Measurements from ENCODE around the gene CALM3.

DNA sequence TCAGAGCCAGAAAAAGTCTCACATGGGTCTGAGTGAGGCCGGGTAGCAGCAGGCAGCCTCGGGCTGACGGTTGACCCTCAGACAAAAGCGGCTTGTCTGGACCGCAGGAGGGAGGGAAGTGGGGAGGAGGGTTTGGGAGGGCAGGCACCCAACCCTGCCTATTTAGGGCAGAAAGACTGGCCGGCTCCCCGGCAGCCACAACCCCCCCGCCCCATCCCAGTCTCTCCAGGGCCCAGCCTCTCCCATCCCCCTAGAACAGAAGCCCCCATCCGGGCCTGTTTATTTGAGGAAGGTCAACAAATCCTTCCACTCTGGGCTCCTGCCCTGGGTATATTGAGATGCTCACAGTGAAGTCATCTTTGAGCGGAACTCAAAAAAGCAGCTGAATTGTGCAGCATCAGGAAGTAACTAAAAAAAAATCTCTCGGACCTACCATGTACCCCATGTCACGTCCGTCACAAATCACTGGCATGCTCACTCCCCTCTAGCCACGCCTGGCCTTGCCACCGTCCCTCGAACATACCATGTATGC, 53.6 kb downstream of the CALM3 start:
- no peak for TF ChIP-seq POLR2A (IDR thresholded peaks at IDR 0.05; ENCODE audit: low read length)
- TF ChIP-seq GATA1 (IDR thresholded peaks at IDR 0.05; ENCODE audit: low read depth, low read length), result no peak

All from erythroblast (primary cell).